Measurements from ENCODE around the gene MAPT.

MAPT gene

DNA sequence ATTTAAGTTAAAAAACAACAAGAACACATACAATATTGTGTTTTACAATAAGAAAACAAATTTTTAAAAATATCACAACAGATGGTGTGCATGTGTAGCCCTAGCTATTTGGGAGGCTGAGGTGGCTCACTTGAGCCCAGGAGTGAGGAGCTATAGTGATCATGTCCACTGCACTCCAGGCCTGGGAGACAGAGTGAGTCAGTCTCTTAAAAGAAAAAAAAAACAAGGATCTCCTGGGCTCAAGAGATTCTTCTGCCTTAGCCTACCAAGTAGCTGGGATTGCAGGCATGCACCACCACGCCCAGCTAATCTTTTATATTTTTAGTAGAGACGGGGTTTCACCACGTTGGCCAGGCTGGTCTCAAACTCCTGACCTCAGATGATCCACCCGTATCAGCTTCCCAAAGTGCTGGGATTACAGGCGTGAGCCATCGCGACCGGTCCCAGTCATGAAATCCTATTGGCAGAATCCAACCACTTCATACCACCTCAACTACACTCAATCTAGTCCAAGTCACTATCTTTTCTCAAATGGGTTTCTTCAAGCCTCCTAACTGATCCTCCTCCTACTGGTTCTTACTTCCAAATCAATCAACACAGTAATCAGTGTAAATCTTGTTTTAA lies 159.7 kb downstream of the MAPT start:
- DNase-seq (ENCODE audit: low spot score), result no peak

- no peak for DNase-seq (ENCODE audit: low spot score)
Measured at GRCh38 chr17:46056800-46057304, 162.5 kb downstream of the MAPT start.

GRCh38 chr17:46057366-46057765 lies 163.0 kb downstream of the MAPT start:
- DNase-seq (ENCODE audit: low spot score), result no peak

- DNase-seq (ENCODE audit: low spot score), result no peak
Measured at GRCh38 chr17:46059486-46059885, 165.1 kb downstream of the MAPT start.

DNA sequence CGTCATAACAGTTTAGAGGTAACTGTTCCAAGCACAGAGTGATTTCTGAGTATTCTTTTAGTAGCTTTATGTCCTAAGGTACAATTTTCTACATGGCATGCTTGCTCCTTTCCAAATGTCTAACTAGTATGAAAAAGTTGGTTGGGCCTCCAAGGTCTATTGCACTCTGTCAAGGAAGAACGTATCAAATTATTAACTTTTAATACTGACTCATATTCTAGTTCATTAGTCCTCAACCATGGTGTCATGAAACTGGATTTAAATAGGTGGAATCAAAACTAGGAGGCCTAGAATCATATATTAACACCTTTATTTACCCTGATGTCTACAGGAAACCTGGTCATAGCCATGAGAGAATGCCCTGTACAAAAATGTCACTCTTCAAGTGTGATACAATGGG lies 166.1 kb downstream of the MAPT start:
- no peak for DNase-seq (ENCODE audit: low spot score)

GRCh38 chr17:46061435-46061834 lies 167.1 kb downstream of the MAPT start:
- DNase-seq (ENCODE audit: low spot score), result no peak

GRCh38 chr17:46063241-46063640 lies 168.9 kb downstream of the MAPT start:
- DNase-seq (ENCODE audit: low spot score), result no peak

- DNase-seq (ENCODE audit: low spot score), result no peak
Measured at GRCh38 chr17:46064460-46064859, 170.1 kb downstream of the MAPT start.

DNA sequence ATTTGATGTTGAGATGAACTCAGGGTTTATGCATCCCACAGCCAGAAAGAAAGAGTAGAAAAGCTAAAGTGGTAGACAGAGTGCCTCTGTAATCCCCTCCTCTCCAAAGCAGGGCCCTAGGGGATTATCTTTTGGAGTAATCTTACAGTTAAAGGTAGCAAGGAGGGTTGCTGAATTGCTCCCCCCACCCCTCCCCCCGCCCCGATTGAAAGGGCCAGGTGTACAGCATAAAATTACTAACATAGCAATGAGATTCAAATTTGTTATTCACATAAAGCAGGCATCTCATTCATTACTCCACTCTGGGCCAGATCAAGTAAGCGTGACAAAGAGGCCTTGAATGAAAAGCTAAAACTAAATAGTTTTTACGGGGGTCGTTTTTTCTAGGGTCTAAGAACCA lies 177.4 kb downstream of the MAPT start:
- no peak for DNase-seq (ENCODE audit: low spot score)

- no peak for DNase-seq (ENCODE audit: low spot score)
Measured at GRCh38 chr17:46072998-46073397, 178.6 kb downstream of the MAPT start.

DNA sequence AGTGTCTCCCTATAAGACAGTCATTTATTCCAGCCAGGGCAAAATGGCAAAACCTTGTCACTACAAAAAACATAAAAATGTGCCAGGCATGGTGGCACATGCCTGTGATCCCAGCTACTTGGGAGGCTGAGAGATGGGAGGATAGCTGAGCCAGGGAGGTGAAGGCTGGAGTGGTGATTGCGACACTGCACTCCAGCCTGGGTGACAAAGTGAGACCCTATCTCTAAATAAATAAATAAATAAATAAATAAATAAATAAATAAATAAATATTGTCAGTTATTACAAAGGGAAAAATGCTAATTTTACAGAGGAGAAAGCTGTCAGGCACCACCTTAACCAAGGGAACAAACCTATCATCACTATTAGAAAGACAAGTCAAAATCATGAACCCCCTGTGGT lies 180.2 kb downstream of the MAPT start:
- DNase-seq (ENCODE audit: low spot score), result no peak

All from CD4-positive, alpha-beta T cell treated with Interleukin-15 for 4 hours (primary cell).